ENCODE results near the gene PTRH2. TPM values are rescaled to one million over a fixed set of nuclear protein-coding genes. Genes with fewer than 3 reads are reported as not detected.
A peak's percentile ranks its signal among the peaks of the same experiment; 100 is the strongest.
"Not testable (repeated sequence)": the region's sequence is repeated elsewhere in the genome, so short reads cannot be mapped to it uniquely, and the experiment has no call there.

PTRH2 gene
- total RNA-seq, 2 experiments from 2014 or later, result 21.5 to 24.7 TPM

- POLR2A ChIA-PET, result interaction anchor here (2.7 kb wide), 1 partner anchor 51 kb away, joined by 15 read pairs; the partner anchor contains the start of gene CLTC
- H3K36me3 Mint-ChIP-seq (ENCODE audit: low read depth), result peaks cover 50% of the 10 kb centered on the region
- peak overlapping the region; percentile 4 for H3K27ac Mint-ChIP-seq
Observed at GRCh38 chr17:59669944-59670343, 37.3 kb downstream of the PTRH2 start.

DNA sequence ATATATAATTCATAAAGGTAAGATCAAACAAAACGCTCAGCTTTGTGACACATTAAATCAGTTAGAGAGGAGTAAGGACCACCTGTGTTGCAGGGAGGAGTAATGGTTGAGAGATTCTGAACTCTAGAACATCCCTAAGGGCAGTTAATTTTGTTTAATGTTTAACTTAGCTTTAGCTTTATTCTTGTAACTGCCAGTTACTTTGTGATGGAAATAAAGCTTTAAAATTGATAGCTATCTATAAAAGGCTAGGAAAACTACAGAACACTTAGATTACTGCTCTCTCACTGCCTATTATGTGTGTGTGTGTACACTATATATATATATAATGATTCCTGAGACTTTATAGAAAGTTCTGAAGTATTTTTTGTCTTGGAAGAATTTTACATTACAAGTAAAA is 37.8 kb downstream of the PTRH2 start:
- peaks cover 52% of the 10 kb centered on the region for H3K36me3 Mint-ChIP-seq (ENCODE audit: low read depth)
- POLR2A ChIA-PET, result interaction anchor here (2.7 kb wide), 1 partner anchor 50 kb away, joined by 15 read pairs; the partner anchor contains the start of gene CLTC
- no peak for DNase-seq

More at GRCh38 chr17:59669944-59670343, 37.3 kb downstream of the PTRH2 start:
- Mint-ChIP-seq H3K4me3 (no peak overlapping the region), H3K4me1 (ENCODE audit: low read depth) (peaks cover 25% of the 10 kb centered on the region), H3K9me3 (ENCODE audit: insufficient read depth) (no peaks in the 10 kb centered on the region), H3K27me3 (ENCODE audit: low read depth) (no peaks in the 10 kb centered on the region)
- CTCF ChIA-PET, result interaction anchor here (1.2 to 2.1 kb wide), 4 partner anchors 10 to 359 kb away, joined by 3 to 10 read pairs (median 5); no protein-coding TSS in a partner anchor
- DNase-seq, result no peak
- no peak for ATAC-seq

GRCh38 chr17:59668816-59669215 is 38.4 kb downstream of the PTRH2 start:
- DNase-seq (no peak), ATAC-seq (no peak)
- Mint-ChIP-seq H3K36me3 (ENCODE audit: low read depth) (peaks cover 53% of the 10 kb centered on the region), H3K27ac (no peak overlapping the region), H3K4me3 (no peak overlapping the region), H3K9me3 (ENCODE audit: insufficient read depth) (no peaks in the 10 kb centered on the region), H3K4me1 (ENCODE audit: low read depth) (peaks cover 25% of the 10 kb centered on the region), H3K27me3 (ENCODE audit: low read depth) (no peaks in the 10 kb centered on the region)
- CTCF ChIA-PET, result interaction anchor here (2.1 kb wide), 1 partner anchor 190 kb away, joined by 10 read pairs; no protein-coding TSS in a partner anchor
- POLR2A ChIA-PET, result interaction anchor here (2.7 kb wide), 1 partner anchor 50 kb away, joined by 15 read pairs; the partner anchor contains the start of gene CLTC

More for the DNA sequence above, 37.8 kb downstream of the PTRH2 start:
- Mint-ChIP-seq H3K9me3 (ENCODE audit: insufficient read depth) (no peaks in the 10 kb centered on the region), H3K4me1 (ENCODE audit: low read depth) (peaks cover 25% of the 10 kb centered on the region), H3K27ac (no peak overlapping the region), H3K4me3 (no peak overlapping the region), H3K27me3 (ENCODE audit: low read depth) (no peaks in the 10 kb centered on the region)
- no peak for ATAC-seq
- CTCF ChIA-PET, result interaction anchor here (1.2 to 2.1 kb wide), 2 partner anchors 148 to 190 kb away, joined by 3 to 10 read pairs; no protein-coding TSS in a partner anchor

- POLR2A ChIA-PET, result no interaction called here
- DNase-seq, result no peak
Observed at GRCh38 chr17:59666235-59666634, 41.0 kb downstream of the PTRH2 start.

DNA sequence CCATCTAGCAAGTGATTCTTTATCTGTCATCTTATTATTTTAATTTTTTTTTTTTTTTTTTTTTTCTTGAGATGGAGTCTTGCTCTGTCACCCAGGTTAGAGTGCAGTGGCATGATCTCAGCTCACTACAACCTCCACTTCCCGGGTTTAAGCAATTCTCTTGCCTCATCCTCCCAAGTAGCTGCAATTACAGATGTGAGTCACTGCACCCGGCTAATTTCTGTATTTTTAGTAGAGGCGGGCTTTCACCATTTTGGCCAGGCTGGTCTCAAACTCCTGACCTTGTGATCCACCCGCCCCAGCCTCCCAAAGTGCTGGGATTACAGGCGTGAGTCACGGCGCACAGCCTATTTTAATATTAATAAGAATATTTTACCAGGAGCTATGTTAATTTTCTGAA is 50.6 kb downstream of the PTRH2 start:
- DNase-seq; CTCF ChIA-PET; H3K9me3 Mint-ChIP-seq (ENCODE audit: insufficient read depth); ATAC-seq; POLR2A ChIA-PET; H3K27me3 Mint-ChIP-seq (ENCODE audit: low read depth); H3K27ac Mint-ChIP-seq; H3K4me3 Mint-ChIP-seq: not testable (repeated sequence)
- Mint-ChIP-seq H3K4me1 (ENCODE audit: low read depth) (peaks cover 12% of the 10 kb centered on the region), H3K36me3 (ENCODE audit: low read depth) (peaks cover 63% of the 10 kb centered on the region)

More at GRCh38 chr17:59666235-59666634, 41.0 kb downstream of the PTRH2 start:
- Mint-ChIP-seq H3K27me3 (ENCODE audit: low read depth) (no peaks in the 10 kb centered on the region), H3K9me3 (ENCODE audit: insufficient read depth) (no peaks in the 10 kb centered on the region), H3K4me3 (no peak overlapping the region), H3K36me3 (ENCODE audit: low read depth) (peaks cover 56% of the 10 kb centered on the region), H3K27ac (no peak overlapping the region), H3K4me1 (ENCODE audit: low read depth) (peaks cover 19% of the 10 kb centered on the region)
- no peak for ATAC-seq
- CTCF ChIA-PET, result no interaction called here

DNA sequence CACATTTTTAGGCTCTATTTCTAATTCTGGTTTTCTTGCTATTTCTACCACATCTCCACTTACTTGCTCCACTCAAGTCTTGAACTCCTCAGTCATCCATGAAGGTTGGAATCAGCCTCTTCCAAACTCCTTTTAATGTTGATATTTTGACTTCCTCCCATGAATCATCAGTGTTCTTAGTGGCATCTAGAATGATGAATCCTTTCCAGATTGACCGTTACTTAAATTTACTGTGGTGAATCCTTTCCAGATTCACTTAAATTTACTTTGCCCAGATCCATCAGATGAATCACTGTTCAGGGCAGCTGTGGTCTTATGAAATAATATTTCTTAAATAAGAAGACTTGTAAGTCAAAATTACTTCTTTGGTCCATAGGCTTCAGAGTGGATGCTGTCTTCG is 55.1 kb downstream of the PTRH2 start:
- CTCF ChIA-PET, result interaction anchor here (1.2 to 2.3 kb wide), 2 partner anchors 8 to 385 kb away, joined by 3 to 5 read pairs; no protein-coding TSS in a partner anchor
- Mint-ChIP-seq H3K4me1 (ENCODE audit: low read depth) (peaks cover 27% of the 10 kb centered on the region), H3K9me3 (ENCODE audit: insufficient read depth) (no peaks in the 10 kb centered on the region), H3K36me3 (ENCODE audit: low read depth) (peaks cover 73% of the 10 kb centered on the region), H3K4me3 (no peak overlapping the region), H3K27ac (no peak overlapping the region), H3K27me3 (ENCODE audit: low read depth) (no peaks in the 10 kb centered on the region)
- DNase-seq (no peak), ATAC-seq (no peak)
- POLR2A ChIA-PET, result interaction anchor here (1.4 kb wide), 1 partner anchor 34 kb away, joined by 3 read pairs; no protein-coding TSS in a partner anchor

DNA sequence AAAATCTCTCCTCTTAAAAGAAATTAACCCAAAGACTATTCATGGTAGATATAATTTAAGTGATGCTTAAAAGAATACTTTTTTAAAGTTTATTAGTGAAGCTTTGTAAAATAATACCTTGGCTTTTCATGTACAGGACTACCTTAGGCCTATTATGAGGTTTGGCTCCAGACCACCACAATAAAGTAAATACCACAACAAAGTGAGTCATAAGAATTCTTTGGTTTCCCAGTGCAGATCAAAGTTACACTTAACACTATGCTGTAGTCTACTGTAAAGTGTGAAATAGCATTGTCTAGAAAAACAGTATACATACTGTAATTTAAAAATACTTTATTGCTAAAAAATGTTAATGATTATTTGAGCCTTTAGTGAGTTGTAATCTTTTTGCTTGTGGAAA is 55.9 kb downstream of the PTRH2 start:
- DNase-seq (peak; percentile 33), ATAC-seq (peak; percentile 95)
- POLR2A ChIA-PET, result interaction anchor here (1.9 kb wide), 1 partner anchor 32 kb away, joined by 6 read pairs; no protein-coding TSS in a partner anchor
- Mint-ChIP-seq H3K36me3 (ENCODE audit: low read depth) (peaks cover 76% of the 10 kb centered on the region), H3K4me3 (no peak overlapping the region), H3K27ac (no peak overlapping the region), H3K4me1 (ENCODE audit: low read depth) (peaks cover 27% of the 10 kb centered on the region), H3K27me3 (ENCODE audit: low read depth) (no peaks in the 10 kb centered on the region), H3K9me3 (ENCODE audit: insufficient read depth) (no peaks in the 10 kb centered on the region)
- CTCF ChIA-PET, result interaction anchor here (1.2 to 2.3 kb wide), 3 partner anchors 8 to 386 kb away, joined by 3 to 5 read pairs (median 4); no protein-coding TSS in a partner anchor

DNA sequence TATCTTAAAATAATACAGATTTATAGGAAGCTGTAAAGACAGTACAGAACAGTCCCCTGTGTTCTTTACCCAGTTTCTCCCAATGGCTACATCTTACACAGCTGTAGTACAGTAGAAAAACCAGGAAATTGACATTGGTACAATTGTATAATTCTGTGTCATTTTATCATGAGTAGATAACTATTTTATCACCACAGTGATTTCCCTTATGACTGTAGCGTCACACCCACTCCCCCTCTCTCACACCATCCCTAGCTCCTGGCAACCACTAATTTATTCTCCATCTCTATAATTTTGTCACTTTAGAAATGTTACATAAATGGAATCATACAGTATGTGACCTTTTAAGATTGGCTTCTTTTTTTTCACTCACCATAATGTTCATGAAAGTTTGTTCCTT is 56.6 kb downstream of the PTRH2 start:
- no peaks in the 10 kb centered on the region for H3K9me3 Mint-ChIP-seq (ENCODE audit: insufficient read depth)
- CTCF ChIA-PET, result interaction anchor here (0.6 to 1.5 kb wide), 2 partner anchors 9 to 130 kb away, joined by 3 to 4 read pairs; no protein-coding TSS in a partner anchor
- H3K36me3 Mint-ChIP-seq (ENCODE audit: low read depth), result peaks cover 75% of the 10 kb centered on the region
- ATAC-seq (no peak), DNase-seq (no peak)
- H3K27ac Mint-ChIP-seq, result no peak overlapping the region
- H3K27me3 Mint-ChIP-seq (ENCODE audit: low read depth), result no peaks in the 10 kb centered on the region
- H3K4me3 Mint-ChIP-seq, result no peak overlapping the region
- H3K4me1 Mint-ChIP-seq (ENCODE audit: low read depth), result peaks cover 27% of the 10 kb centered on the region
- POLR2A ChIA-PET, result interaction anchor here (1.9 kb wide), 1 partner anchor 32 kb away, joined by 6 read pairs; no protein-coding TSS in a partner anchor

- peaks cover 71% of the 10 kb centered on the region for H3K36me3 Mint-ChIP-seq (ENCODE audit: low read depth)
- H3K27ac Mint-ChIP-seq, result no peak overlapping the region
- H3K27me3 Mint-ChIP-seq (ENCODE audit: low read depth), result no peaks in the 10 kb centered on the region
- DNase-seq (no peak), ATAC-seq (no peak)
- peaks cover 27% of the 10 kb centered on the region for H3K4me1 Mint-ChIP-seq (ENCODE audit: low read depth)
- ChIA-PET POLR2A (interaction anchor here (1.9 kb wide), 1 partner anchor 31 kb away, joined by 6 read pairs; no protein-coding TSS in a partner anchor), CTCF (interaction anchor here (0.6 kb wide), 1 partner anchor 129 kb away, joined by 3 read pairs; no protein-coding TSS in a partner anchor)
- H3K9me3 Mint-ChIP-seq (ENCODE audit: insufficient read depth), result no peaks in the 10 kb centered on the region
- H3K4me3 Mint-ChIP-seq, result no peak overlapping the region
Observed at GRCh38 chr17:59649886-59650285, 57.3 kb downstream of the PTRH2 start.

Other genes with a start within 250 kb of the PTRH2 start
- gene DHX40, start 141.8 kb downstream of the PTRH2 start, total RNA-seq, result 10 to 100 TPM; 17.7 to 20.8 TPM
- 100 to 1,000 TPM; 126 to 131 TPM for gene CLTC, start 87.5 kb downstream of the PTRH2 start, total RNA-seq
- gene VMP1, start 224 bp upstream of the PTRH2 start, total RNA-seq, result 100 to 1,000 TPM; 122 to 123 TPM
- 10 to 100 TPM; 14.5 to 14.7 TPM for gene TUBD1, start 185.5 kb upstream of the PTRH2 start, total RNA-seq
- gene RPS6KB1, start 185.7 kb upstream of the PTRH2 start, total RNA-seq, result 10 to 100 TPM; 47.5 to 48.7 TPM